ENCODE data around the gene B2M.
"Not testable (repeated sequence)": the region's sequence is repeated elsewhere in the genome, so short reads cannot be mapped to it uniquely, and the experiment has no call there.

The B2M gene

DNA sequence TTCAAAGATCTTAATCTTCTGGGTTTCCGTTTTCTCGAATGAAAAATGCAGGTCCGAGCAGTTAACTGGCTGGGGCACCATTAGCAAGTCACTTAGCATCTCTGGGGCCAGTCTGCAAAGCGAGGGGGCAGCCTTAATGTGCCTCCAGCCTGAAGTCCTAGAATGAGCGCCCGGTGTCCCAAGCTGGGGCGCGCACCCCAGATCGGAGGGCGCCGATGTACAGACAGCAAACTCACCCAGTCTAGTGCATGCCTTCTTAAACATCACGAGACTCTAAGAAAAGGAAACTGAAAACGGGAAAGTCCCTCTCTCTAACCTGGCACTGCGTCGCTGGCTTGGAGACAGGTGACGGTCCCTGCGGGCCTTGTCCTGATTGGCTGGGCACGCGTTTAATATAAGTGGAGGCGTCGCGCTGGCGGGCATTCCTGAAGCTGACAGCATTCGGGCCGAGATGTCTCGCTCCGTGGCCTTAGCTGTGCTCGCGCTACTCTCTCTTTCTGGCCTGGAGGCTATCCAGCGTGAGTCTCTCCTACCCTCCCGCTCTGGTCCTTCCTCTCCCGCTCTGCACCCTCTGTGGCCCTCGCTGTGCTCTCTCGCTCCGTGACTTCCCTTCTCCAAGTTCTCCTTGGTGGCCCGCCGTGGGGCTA, at the start of gene B2M, which contains the start of gene PATL2:
B2M (plus strand) TSS at position 422 of the 647 bp plus-strand sequence; CDS start at position 452, 30 bp downstream.
PATL2 (minus strand) TSS at position 228 of the 647 bp plus-strand sequence. CDS start 34,833 bp downstream, outside the sequence.
- DNase-seq, result peak; percentile 97

DNA sequence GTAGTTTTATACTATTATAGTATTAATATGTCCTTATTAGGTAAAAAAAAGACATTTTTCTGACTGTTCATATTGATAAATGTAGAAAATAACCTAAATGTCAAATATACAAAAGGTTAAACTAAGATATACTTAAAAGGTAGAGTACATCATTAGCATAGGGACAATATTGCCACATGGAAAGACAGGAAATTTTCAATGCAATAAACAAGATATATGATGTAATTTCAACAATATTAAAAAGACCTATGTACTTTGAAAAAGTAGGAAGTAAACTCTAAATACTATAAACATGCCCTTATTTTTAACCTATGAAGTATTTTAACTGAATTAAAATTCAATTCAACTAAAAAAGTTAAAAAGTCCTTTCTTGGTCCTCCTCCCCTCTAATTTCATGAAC, 49.7 kb upstream of the B2M start:
- no peak for DNase-seq

DNA sequence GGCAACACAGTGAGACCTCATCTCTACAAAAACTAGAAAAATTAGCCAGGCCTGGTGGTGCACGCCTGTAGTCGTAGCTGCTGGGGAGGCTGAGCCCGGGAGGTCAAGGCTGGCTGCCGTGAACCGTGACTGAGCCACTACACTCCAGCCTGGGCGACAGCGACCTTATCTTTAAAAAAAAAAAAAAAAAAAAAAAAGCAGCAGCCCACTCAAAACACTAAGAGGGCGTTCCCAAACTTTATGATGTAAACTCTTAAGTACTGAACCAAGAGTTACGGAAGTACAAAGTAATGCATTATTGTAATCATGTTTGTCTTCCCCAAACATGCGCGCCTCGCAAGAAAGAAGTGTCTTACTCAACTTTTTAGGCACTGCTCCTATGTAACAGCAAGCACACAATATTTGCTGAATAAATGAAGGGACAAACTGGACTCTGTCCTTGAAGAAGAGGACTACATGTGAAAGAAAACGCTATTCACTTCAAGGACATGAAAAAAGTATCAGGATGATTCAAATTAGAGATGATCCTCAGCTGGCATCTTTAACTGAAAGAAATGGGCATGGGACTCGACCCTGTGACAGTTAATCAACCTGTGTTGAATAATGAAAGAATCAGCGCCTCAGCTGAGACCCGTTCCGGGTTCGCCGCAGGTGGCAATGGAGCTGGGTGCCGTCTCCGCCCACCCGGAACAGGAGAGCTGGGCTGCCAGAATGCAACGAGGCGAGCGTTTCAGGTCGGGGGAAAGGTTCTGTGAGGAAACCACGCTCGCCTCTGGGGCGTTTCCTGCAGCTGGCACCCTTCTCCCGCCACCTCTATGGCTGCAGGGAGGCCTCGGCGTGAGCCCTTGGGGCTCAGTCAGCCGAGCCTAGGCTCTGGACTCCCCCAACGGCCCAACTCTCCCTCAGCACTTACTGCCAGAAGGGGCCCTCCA, 48.6 kb upstream of the B2M start:
- DNase-seq, result peak; percentile 68

DNA sequence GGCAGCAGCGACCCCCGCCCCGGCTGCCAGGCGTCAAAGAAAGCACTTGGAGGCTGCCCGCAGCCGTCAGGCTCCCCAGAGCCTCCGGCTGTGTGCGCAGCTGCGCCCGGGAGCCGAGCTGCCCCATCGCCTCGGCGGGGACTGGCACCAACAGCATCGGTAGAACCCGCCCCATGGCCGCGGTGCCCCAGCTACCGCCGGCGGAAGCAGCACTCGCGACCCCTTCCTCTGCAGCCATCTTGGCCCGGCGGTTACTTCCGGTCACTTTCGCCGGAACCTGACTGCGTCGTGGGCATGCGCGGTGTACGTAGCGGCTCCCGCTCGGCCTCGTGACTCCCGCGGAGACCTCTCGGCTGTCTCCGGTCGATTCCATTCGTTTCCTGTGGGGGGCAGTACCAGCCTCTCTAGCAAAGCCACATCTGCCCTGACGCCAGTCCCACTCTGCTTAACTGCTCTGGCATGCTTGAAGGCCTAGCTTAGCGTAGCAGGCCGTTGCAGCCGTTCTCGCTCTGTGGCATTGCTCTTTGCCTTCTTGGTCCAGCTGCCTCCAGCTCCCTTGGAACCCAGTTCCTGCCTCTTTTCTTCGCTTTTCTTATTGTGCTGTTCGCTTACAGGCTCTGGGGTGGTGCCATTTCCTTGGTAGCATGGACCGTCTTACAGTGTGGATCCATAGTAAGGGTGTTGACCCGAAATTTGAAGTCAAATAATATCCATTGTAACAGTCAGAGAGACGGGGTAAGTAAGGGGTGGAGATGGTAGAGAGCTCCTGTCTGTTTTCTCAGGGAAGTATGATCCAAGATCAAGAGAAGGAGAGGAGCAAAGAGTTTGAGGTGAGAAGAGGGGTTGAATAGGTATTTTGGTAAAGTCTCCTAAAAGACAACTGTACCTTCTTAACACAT, 47.7 kb upstream of the B2M start, which contains the start of gene SPG11:
SPG11 (minus strand) TSS at position 253 of the 899 bp plus-strand sequence; CDS start at position 238, 15 bp downstream.
- DNase-seq, result peak; percentile 98

DNA sequence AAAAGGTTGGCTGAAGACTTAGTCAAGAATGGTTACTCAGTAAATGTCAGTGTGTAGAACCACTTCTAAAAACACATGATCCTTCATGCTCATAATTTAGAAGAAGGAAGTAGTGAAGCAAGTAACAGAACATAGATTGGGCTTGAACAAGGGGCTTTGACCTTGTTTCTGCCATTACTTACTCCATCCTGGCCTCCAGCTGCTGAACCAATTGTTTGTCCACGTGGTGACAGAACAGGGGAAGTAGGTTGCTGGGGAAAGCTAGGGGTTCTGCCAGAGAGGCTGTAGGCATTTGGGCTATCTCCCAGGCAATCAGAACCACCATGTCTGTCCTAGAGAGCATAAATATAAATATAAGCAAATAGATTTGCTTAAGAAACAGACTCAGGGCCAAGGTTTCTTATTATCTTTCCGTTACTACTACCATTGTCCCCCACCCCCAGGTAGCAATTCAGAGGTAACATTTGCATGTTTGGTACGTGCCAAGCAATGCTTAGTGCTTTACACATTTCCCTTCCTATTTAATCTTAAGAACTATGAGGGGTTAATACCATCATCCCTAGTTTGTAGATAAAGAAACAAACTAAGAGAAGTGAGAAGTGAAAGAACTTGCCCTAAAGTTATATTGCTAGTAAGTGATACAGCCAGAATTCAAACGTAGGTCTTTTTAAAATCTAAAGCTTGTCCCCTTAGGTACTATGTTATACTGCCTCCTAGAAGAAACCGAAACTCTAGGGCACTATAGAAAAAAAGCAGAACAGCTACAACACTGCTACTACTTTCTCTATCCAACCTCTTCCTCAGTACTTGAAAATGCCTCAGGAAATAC, 44.9 kb upstream of the B2M start:
- no peak for DNase-seq

DNA sequence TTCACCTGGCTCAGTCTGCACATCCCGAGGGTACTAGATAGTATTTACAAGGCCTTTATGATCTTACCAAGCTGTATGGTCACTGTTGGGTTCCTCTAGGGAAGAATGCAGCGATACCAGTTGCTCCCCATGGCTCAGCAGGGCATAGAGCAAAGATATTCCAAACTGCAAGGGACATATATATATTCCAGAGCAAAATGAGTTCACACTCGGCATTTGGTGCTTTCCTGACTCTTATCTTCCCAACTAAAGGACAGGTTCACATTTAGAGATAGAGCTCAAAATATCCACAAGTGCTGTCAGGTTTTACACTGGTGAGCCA, 44.3 kb upstream of the B2M start:
- no peak for DNase-seq

DNA sequence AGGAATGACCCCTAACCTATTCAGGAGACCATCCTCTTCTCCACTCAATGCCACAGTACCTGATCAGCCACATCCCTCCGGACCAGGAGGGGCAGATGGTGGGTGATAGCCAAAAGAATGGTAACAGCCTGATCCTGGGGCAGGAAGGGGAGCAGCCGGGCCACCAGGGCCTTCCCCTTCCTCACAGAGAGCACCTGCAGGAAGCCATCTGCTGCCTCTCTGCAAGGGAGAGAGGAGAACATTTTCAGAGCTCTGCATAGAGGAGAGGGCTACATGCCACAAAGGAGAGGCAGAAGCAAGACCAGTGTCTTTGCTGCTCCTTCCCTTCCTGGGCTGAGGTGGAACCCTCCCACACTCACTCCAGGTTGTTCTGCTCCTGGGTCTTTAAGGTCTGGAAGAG, 42.4 kb upstream of the B2M start:
- DNase-seq, result no peak

DNA sequence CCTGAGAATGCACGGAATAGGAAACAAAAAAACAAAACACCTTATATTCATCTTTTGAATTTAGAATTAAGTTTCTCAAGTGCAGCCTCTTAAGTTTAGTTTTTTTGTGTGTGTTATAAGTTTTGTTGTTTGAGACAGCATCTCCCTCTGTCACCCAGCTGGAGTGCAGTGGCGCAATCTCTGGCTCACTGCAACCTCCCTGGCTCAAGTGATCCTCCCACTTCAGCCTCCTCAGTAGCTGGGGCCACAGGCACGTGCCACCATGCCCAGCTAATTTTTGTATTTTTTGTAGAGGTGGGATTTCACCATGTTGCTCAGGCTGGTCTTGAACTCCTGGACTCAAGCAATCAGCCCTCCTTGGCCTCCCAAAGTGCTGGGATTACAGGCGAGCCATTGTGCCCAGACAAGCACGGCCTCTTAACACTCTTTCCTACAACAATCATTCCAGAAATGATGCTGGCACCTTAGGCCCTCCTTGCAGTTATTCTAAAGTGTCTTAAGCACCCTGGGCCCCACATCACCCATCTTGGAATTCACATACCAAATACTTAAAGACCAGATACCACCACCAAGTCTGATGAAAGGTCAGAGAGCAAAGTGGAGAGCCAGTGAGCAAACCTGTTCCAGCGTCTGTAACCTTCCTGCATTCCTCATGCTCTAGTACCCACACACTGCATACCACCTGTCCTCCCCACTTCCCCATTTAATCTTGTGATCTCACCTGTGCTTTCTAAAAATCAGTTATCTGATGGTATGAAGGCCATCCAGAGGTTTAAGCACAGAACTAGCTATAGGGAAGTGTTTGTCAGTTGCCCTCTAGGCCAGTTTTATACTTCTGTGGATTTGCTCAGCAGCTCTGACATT, 41.0 kb upstream of the B2M start:
- no peak for DNase-seq

DNA sequence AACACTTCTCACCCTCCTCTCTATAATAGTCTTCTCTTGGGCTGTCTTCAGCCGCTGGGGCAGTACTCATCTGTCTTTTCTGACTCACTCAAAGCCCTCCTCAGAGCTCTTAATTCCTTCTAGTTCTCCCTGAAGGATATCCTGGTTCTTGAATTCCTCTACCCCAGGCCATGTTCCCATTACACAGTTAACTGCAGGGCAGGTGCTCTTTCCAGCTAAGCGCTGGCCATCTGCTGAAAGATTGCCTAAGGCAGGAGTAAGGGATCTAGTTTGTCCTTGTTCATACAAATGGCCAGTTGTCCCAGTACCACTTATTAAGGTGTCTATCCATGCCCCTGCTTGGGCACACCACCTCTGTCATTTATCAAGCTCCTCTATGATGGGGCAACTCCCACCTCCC, 37.7 kb upstream of the B2M start:
- DNase-seq, result no peak

DNA sequence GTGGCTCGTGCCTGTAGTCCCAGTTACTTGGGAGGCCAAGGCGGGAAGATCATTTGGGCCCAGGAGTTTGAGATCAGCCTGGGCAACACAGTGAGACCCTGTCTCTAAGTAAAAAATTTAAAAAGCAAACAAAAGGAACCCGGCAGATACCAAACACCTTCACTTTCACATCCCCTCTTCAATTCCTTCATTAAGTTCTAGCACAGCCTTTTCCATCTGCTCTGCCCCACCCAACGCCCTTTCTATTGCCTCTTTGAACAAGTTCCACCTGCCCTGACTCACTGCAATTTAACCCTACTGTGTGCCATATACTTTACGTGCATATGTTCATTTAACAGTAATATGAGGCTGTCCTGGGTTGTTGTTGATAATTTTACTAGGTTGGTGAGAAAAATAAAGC, 35.4 kb upstream of the B2M start:
- DNase-seq, result no peak

DNA sequence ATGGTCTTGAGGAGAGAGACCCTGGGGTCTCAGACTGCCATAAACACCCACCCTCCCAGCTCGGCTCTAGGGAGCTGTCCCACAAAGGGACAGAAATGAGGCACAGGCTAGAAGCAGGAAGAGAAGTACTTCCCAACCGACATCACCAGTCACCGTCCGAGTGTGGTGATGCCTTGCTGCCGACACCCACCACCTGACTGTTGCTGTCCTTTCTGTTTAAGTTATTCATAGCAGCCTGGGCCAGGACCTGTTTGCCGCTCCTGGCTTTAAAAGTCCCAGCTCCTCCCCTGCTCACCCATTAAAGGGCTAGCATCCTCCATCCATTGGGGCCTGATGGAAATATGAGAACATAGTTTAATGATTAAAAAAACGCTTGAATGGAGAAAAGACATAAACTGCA, 34.6 kb upstream of the B2M start:
- DNase-seq, result no peak

DNA sequence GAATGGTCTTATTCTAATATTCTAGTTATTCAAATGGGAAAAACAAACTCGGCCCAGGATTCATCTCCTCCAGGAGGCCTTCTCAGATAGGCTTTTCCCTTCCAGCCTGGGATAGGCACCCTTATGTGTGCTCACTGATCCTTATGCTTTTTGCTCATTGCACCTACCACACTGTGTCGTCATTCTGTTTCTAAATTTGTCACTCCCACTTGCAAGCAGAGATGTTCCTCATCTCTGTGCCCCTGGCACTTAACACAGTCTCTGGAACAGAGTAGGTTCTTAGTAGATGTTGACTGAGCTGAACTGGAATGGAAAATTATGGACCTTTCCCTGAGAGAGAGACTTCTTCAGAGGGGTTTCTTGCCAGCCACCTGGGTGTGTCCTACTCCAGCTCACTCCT, 29.1 kb upstream of the B2M start:
- DNase-seq, result no peak

DNA sequence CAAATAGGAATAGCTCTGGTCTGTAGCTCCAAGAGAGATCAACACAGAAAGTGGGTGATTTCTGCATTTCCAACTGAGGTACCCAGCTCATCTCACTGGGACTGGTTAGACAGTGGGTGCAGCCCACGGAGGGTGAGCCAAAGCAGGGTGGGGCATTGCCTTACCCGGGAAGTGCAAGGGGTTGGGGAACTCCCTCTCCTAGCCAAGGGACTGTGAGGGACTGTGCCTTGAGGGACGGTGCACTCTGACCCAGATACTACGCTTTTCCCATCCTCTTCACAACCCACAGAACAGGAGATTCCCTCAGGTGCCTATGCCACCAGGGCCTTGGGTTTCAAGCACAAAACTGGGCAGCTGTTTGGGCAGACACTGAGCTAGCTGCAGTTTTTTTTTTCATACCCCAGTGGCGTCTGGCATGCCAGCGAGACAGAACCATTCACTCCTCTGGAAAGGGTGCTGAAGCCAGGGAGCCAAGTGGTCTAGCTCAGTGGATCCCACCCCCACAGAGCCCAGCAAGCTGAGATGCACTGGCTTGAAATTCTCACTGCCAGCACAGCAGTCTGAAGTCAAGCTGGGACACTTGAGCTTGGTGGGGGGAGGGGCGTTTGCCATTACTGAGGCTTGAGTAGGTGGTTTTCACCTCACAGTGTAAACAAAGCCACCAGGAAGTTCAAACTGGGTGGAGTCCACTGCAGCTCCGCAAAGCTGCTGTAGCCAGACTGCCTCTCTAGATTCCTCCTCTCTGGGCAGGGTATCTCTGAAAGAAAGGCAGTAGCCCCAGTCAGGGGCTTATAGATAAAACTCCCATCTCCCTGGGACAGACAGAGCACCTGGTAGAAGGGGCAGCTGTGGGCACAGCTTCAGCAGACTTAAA, 28.3 kb upstream of the B2M start:
- DNase-seq, result not testable (repeated sequence)

DNA sequence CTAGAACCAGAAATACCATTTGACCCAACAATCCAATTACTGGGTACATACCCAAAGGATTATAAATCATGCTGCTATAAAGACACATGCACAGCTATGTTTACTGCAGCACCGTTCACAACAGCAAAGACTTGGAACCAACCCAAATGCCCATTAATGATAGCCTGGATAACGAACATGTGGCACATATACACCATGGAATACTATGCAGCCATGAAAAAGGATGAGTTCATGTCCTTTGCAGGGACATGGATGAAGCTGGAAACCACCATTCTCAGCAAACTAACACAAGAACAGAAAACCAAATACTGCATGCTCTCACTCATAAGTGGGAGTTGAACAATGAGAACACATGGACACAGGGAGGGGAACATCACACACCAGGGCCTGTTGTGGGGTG, 22.0 kb upstream of the B2M start:
- not testable (repeated sequence) for DNase-seq

DNA sequence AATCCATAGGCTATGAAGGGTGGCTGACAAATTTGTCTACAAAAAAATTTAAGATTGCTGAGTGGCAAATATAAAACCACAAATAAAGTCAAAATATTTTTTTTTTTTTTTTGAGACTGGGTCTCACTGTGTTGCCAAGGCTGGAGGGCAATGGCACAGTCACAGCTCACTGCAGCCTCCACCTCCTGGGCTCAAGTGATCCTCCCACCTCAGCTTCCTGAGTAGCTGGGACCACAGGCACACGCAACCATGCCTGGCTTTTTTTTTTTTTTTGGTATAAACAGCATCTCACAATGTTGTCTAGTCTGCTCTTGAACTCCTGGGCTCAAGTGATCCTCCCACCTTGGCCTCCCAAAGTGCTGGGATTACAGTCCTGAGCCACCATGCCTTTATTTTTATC, 21.1 kb upstream of the B2M start:
- DNase-seq, result not testable (repeated sequence)

DNA sequence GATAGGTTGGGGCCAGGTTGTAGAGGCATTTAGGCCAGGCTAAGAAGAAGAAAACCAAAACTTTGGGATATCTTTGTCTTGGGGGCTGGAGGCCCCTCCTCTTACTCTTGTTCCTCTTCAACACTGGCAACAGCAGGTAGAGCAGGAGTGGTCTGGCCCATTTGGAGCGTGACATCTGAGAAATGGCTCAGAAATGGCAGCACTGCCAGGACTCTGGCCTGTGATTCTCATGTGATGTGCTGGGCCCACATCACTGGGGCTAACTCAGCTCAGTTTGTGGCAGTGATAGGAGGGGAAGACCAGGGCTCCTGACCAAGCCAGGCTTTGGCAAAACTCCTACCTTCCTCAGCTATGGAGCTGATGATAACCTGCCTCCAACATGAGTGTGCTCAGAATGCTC, 18.7 kb upstream of the B2M start:
- no peak for DNase-seq

DNA sequence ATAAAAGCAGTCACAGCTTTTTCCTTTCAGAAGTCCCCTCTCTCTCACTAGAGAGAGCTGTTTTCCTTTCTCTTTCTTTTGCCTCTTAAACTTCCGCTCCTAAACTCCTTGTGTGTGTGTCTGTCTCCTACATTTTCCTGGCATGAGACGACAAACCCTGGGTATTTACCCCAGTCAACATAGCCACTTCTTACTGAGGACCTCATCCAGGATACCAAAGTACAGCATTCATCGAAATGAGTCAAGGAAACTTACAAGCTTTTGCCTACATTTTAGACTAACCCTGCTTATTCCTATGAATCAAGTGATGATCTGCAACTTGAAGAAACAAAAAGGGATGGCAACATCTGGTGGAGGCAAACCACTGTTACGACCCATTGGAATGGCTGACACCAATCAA, 16.9 kb upstream of the B2M start:
- DNase-seq, result no peak

DNA sequence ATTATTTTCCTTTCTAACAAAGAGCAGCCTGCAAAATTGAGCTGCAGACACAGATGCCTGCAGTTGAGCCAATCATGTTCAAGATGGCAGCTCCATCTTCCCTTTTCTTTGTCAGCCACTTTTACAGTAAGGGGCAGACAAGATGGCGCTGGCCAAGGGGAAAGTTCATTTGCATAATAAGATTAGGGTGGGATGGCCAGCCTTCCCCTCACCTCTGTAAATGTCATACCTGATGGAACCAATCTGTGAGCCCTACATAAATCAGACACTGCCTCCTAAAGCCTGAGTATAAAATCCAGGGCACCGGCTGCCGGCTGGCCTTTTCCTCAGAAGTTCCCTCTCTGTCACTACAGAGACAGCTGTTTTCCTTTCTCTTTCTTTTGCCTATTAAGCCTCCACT, 16.0 kb upstream of the B2M start:
- no peak for DNase-seq

DNA sequence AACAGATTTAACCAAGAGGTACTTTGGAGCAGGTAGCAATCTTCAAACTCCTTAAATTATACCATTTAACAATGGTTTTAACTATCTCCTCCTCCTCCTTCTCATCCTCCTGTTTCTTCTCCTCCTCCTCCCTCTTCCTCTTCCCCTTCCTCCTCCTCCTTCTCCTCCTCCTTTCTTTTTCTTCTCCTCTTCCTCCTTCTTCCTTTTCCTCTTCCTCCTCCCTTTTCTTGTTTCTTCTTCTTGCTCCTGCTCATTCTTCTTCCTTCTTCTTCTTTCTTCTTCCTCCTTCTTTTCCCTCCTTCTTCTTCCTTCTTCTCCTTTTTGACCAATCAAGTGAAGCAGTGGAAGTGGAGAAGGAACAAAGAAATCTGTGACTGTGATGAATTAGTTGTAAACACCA, 14.3 kb upstream of the B2M start:
- no peak for DNase-seq

DNA sequence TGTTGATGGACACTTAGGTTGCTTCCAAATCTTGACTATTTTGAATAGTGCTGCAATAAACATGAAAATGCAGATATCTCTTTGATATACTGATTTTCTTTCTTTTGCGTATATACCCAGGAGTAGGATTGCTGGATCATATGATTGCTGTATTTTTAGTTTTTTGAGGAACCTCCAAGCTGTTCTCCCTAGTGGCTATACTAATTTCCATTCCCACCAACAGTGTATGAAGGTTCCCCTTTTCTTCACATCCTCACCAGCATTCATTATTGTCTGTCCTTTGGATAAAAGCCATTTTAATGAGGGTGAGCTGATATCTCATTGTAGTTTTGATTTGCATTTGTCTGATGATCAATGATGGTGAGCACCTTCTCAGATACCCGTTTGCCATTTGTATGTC, 12.7 kb upstream of the B2M start:
- DNase-seq, result no peak

All from right hindlimb (tissue), 1 donor.